Colon (tissue), 2 donors: Measurements from ENCODE around the gene BTG2.

Experiments
- FAIRE-seq: peaks from 2 replicates; lab custom pipeline; 2012; peaks lifted over from hg19 to GRCh38; lab: Jason Lieb, UNC
- donor health status: control.
- donor health status: control.

BTG2 gene

GRCh38 chr1:203276916-203277545, 28.3 kb upstream of the BTG2 start:
- no peak for FAIRE-seq

GRCh38 chr1:203278082-203278884, 27.0 kb upstream of the BTG2 start:
- no peak for FAIRE-seq

- no peak for FAIRE-seq
Measured at GRCh38 chr1:203278885-203279406, 26.4 kb upstream of the BTG2 start.

GRCh38 chr1:203280061-203280460, 25.3 kb upstream of the BTG2 start:
- FAIRE-seq = no peak

GRCh38 chr1:203281033-203281432, 24.3 kb upstream of the BTG2 start:
- no peak for FAIRE-seq

- no peak for FAIRE-seq
Measured at GRCh38 chr1:203281851-203282661, 23.3 kb upstream of the BTG2 start.

GRCh38 chr1:203282720-203283542, 22.4 kb upstream of the BTG2 start:
- FAIRE-seq = no peak

GRCh38 chr1:203283597-203283996, 21.7 kb upstream of the BTG2 start:
- FAIRE-seq = no peak

- FAIRE-seq = no peak
Measured at GRCh38 chr1:203284411-203285123, 20.8 kb upstream of the BTG2 start.

- FAIRE-seq = no peak
Measured at GRCh38 chr1:203286161-203286984, 18.9 kb upstream of the BTG2 start.

GRCh38 chr1:203287109-203287893, 18.0 kb upstream of the BTG2 start:
- no peak for FAIRE-seq

- FAIRE-seq = no peak
Measured at GRCh38 chr1:203287898-203288297, 17.4 kb upstream of the BTG2 start.

GRCh38 chr1:203288400-203288799, 16.9 kb upstream of the BTG2 start:
- no peak for FAIRE-seq

- FAIRE-seq = no peak
Measured at GRCh38 chr1:203289281-203289981, 15.9 kb upstream of the BTG2 start.

- no peak for FAIRE-seq
Measured at GRCh38 chr1:203289982-203290260, 15.4 kb upstream of the BTG2 start.

GRCh38 chr1:203290261-203291089, 14.8 kb upstream of the BTG2 start:
- FAIRE-seq = no peak

- no peak for FAIRE-seq
Measured at GRCh38 chr1:203291201-203292096, 13.9 kb upstream of the BTG2 start.
